ACC112 (cell line): ENCODE measurements around the gene OTOP2.

Source experiments
- H2AFZ ChIP-seq: fragments of 200-600 bp; sonication (generic); one replicate; pipeline ENCODE4 v1.6.0; 2017; ENCODE audit warnings: antibody characterized with exemption, low read length; ENCODE audit not compliant: unreplicated experiment
- H3K27ac ChIP-seq: fragments of 200-600 bp; sonication (generic); 2 replicates; pipeline ENCODE4 v1.5.1; 2014; ENCODE audit warnings: low read depth, mild to moderate bottlenecking, antibody characterized with exemption, low read length, moderate library complexity
- H3K27me3 ChIP-seq: fragments of 200-600 bp; sonication (generic); 2 replicates; pipeline ENCODE4 v1.6.1; 2014; ENCODE audit warnings: mild to moderate bottlenecking, antibody characterized with exemption, low read length, moderate library complexity, mixed read lengths; ENCODE audit not compliant: insufficient read depth
- H3K36me3 ChIP-seq: fragments of 200-600 bp; sonication (generic); 2 replicates; pipeline ENCODE4 v1.6.1; 2016; ENCODE audit warnings: mild to moderate bottlenecking, antibody characterized with exemption, low read length, moderate library complexity, mixed read lengths; ENCODE audit not compliant: insufficient read depth
- H3K4me1 ChIP-seq: fragments of 200-600 bp; sonication (generic); one replicate; pipeline ENCODE4 v1.6.1; 2016; ENCODE audit warnings: low read length, mixed read lengths; ENCODE audit not compliant: insufficient read depth, unreplicated experiment, control insufficient read depth
- H3K4me3 ChIP-seq: fragments of 200-600 bp; sonication (generic); 2 replicates; pipeline ENCODE4 v1.5.1; 2014; ENCODE audit warnings: mild to moderate bottlenecking, low read depth, low read length
- H3K79me2 ChIP-seq: fragments of 200-600 bp; sonication (generic); one replicate; pipeline ENCODE4 v1.6.0; 2016; ENCODE audit warnings: low read length; ENCODE audit not compliant: control insufficient read depth, unreplicated experiment, insufficient read depth

The OTOP2 gene

DNA sequence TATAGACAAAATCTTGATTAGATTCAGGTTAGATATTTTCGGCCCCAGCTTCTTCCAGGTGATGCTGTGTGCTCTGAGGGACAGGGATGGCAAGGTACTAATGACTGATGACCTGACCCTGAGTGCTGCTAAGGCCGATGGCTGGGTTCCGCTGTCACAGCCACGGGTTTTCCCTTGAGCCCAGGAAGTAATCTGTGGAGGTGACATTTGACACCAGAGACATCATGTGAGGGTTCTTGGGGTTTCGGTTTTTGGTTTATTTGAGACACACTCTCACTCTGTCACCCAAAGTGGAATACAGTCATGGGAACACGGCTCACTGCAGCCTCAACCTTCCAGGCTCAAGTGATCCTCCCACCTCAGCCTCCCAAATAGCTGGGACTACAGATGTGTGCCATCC is 21.5 kb downstream of the OTOP2 start:
- Histone ChIP-seq H2AFZ (no peak overlapping the region), H3K4me3 (no peak overlapping the region), H3K27me3 (peaks cover 70% of the 10 kb centered on the region), H3K79me2 (no peaks in the 10 kb centered on the region), H3K36me3 (no peaks in the 10 kb centered on the region), H3K4me1 (no peaks in the 10 kb centered on the region), H3K27ac (no peak overlapping the region)

DNA sequence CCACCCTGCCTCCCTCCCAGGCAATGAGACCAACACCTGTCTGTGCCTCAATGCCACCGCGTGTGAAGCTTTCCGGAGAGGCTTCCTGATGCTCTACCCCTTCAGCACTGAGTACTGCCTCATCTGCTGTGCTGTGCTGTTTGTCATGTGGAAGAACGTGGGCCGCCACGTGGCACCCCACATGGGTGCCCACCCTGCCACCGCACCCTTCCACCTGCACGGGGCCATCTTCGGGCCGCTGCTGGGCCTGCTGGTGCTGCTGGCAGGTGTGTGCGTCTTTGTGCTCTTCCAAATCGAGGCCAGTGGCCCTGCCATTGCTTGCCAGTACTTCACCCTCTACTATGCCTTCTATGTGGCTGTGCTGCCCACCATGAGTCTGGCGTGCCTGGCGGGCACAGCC is 22.6 kb downstream of the OTOP2 start:
- Histone ChIP-seq H3K4me1 (no peaks in the 10 kb centered on the region), H3K4me3 (no peak overlapping the region), H3K27me3 (peaks cover 71% of the 10 kb centered on the region), H3K79me2 (no peaks in the 10 kb centered on the region), H2AFZ (no peak overlapping the region), H3K27ac (no peak overlapping the region), H3K36me3 (no peaks in the 10 kb centered on the region)

DNA sequence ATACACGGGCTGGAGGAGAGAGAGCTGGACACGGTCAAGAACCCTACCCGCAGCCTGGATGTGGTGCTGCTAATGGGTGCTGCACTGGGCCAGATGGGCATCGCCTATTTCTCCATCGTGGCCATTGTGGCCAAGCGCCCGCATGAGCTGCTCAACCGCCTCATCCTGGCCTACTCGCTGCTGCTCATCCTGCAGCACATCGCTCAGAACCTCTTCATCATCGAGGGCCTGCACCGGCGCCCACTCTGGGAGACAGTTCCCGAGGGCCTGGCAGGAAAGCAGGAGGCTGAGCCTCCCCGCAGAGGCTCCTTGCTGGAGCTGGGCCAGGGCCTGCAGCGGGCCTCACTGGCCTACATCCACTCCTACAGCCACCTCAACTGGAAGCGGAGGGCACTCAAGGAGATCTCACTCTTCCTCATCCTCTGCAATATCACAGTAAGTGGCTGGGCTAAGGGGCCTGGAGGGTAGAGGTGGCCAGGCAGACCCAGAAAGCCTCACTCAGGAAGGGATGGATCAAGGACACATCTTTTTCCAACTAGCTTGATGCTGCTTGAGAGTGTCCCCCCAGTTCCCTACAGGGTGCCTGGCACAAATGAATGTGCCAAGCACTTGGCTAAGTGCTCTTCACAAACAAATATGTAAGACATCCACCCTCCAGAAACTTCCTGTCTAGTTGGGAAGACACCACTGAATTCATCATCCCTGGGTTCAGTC is 23.1 kb downstream of the OTOP2 start:
- H3K27me3 ChIP-seq, result peaks cover 67% of the 10 kb centered on the region
- no peaks in the 10 kb centered on the region for H3K4me1 ChIP-seq

DNA sequence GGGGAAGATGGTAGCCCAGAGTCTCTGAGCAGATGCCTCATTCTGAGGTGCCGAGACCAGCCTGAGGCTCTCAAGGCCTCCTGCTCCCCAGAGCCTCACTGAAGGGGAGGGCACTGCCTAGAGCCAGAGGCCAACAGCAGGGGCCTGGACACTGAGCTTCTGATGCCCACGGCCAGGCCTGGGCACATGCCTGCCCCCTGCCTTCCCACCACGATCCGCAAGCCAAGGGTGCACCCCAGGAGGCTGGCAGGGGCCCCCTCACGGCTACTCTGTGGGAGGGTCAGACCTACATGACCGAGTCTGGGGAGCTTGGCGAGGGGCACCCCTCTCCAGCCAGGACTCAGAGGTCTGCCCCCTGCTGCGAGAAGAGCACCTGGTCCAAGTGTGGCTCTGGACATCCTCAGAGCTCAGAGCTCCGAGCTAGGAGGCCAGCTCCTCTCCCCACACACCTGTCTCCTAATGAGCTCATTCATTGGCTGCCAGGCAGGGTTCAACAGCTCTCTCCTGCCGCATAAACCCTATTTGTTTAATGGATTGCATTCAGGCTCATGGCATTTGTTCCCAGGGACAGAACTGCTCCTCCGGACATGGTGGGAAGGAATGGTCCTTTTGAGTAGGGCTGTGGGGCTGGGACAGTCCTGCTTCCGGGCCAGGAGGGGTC is 25.5 kb downstream of the OTOP2 start:
- H3K4me3 ChIP-seq, result no peak overlapping the region
- no peak overlapping the region for H3K27ac ChIP-seq
- H2AFZ ChIP-seq, result no peak overlapping the region
- H3K4me1 ChIP-seq, result no peaks in the 10 kb centered on the region
- H3K27me3 ChIP-seq, result peaks cover 50% of the 10 kb centered on the region
- H3K36me3 ChIP-seq, result no peaks in the 10 kb centered on the region
- H3K79me2 ChIP-seq, result no peaks in the 10 kb centered on the region

More for the DNA sequence above, 23.1 kb downstream of the OTOP2 start:
- Histone ChIP-seq H3K36me3 (no peaks in the 10 kb centered on the region), H3K4me3 (no peak overlapping the region), H2AFZ (no peak overlapping the region), H3K27ac (no peak overlapping the region), H3K79me2 (no peaks in the 10 kb centered on the region)

DNA sequence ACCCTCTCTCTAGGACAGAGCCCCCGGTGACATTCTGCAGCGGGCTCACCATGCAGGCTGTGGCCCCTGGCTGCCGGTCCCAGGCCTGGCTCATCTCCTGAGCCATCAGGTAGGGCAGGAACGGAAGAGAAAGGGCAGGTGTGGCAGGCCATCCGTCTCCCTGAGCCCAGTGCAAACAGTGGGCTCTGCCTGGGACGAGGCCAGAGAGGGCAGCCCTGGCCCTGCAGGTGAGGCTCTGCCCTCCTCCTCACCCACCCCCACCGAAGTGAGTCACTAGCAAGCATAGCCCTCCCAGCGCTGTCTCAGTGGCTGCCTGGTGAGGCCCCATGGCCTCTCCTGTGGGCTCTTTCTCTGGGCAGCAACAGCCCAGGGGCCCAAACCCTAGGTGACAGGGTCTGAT is 26.1 kb downstream of the OTOP2 start:
- Histone ChIP-seq H3K27me3 (peaks cover 47% of the 10 kb centered on the region), H3K79me2 (no peaks in the 10 kb centered on the region), H3K4me3 (no peak overlapping the region), H2AFZ (no peak overlapping the region), H3K27ac (no peak overlapping the region), H3K36me3 (no peaks in the 10 kb centered on the region), H3K4me1 (no peaks in the 10 kb centered on the region)

DNA sequence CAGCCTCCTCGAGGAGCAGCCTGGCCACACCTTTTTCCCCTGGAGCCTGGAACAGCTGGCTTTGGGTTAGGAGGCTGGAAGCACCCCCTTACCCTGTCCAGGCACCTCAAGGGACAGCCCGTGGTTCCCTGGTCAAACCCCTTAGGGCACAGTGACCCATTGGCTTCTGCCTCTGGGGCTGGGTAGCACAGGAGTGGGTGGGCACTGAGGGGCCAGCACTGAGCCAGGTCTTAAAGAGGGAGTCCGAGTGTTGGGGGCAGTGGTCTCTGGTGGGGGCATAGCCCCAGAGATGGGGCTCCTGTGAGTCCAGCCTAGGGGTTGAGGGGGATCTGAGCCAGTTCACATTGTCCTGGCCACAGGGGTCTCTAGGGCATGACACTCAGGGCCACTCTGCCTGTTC is 27.0 kb downstream of the OTOP2 start:
- Histone ChIP-seq H3K4me3 (no peak overlapping the region), H3K27me3 (peaks cover 41% of the 10 kb centered on the region), H3K79me2 (no peaks in the 10 kb centered on the region), H3K36me3 (no peaks in the 10 kb centered on the region), H3K27ac (no peak overlapping the region), H2AFZ (no peak overlapping the region), H3K4me1 (no peaks in the 10 kb centered on the region)

DNA sequence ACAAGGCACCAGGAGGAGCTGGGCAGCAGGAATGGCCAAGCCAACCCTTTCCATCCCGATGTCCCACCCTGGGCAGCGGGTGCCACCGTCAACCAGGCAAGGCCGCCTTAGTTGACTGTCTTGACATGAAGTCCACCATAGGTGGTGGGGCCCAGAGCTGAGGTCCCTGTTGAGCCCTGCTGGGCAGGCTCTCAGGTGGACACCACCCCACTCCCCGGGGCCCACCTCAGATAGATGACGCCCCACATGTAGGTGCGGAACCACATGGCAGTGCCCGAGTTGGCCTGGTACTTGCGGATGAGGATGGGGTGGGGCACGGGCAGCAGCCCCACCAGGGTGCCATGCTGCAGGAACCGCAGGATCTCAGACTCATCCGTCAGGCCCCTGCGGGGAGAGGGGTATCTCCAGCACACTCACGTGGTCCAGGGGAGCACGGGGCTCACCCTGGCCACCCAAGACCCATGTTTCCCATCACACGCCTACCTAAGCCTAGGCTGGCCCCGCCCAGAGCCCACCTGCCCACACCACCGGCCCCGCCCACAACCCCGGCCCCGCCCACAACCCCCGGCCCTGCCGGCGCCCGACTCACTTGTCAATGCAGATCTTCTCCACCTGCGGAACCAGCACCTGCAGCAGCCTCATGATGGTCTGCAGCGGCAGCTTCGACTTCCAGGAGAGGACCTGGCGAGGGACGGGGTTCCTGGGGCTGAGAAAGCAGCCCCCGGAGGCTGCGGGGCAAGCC is 27.8 kb downstream of the OTOP2 start:
- Histone ChIP-seq H3K36me3 (no peaks in the 10 kb centered on the region), H3K4me1 (no peaks in the 10 kb centered on the region), H2AFZ (no peak overlapping the region), H3K79me2 (no peaks in the 10 kb centered on the region), H3K4me3 (no peak overlapping the region), H3K27ac (no peak overlapping the region), H3K27me3 (peaks cover 36% of the 10 kb centered on the region)

DNA sequence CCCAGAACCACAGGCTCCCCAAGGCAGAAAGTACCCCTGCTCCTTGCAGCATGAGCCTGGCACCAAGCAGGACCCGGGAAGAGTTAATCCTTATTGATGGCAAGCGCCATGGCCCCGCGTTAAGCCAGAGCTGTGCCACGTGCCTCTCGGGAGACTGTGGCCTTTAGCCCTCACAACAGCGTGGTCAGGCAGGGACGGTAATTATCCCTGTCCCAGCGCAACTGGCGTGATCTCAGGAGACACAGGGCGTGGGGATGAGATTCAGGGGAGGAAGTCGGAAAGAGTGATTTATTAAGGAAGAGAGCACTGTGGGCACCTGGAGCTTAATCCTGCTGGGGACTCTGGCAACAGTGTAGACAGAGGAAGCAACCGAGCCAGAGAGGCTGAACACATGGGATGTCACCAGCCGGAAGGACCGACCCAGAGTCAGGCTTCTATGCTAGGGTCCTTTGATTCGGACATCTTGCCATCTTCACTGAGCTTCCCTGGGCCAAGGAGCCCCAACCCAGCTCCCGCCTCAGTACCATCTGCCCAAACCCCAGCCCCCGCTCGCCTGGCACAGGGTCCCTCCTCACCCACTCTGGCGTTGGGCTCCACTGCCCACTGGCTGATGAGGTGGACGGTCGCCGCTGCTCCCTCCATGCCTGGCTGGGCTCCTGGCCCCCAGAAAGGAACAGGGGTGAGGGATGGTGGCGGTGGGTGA is 28.5 kb downstream of the OTOP2 start:
- Histone ChIP-seq H2AFZ (no peak overlapping the region), H3K27me3 (peaks cover 29% of the 10 kb centered on the region), H3K4me1 (no peaks in the 10 kb centered on the region), H3K36me3 (no peaks in the 10 kb centered on the region), H3K79me2 (no peaks in the 10 kb centered on the region), H3K4me3 (no peak overlapping the region), H3K27ac (no peak overlapping the region)

DNA sequence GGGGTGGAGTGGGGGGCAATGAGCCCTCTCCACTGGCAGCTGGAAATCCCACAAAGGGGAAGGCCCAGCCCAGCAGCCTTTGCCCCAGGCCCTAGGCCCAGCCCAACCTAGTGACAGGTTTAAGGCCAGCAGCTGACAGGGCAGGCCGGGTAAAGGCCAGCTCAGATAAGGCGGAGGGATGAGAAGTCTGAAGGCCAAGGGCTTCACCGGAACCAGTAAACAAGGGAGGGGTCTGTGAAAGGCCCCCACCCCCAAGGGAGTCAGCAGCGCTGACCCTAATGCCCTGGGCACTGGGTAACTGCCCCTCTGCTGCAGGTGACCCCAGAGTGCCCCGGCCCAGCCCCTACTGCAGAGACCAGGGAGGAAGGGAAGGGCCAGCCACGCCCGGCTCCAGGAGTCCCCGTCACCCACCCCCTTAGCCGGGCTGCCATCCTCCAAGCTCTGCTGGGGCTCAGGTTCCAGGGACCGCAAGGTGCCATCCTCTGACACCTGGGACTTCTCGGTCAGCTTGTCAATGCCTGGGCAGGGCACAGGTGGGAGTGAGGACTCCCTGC is 29.1 kb downstream of the OTOP2 start:
- H3K27ac ChIP-seq, result no peak overlapping the region
- no peaks in the 10 kb centered on the region for H3K4me1 ChIP-seq
- no peak overlapping the region for H3K4me3 ChIP-seq
- no peaks in the 10 kb centered on the region for H3K79me2 ChIP-seq
- H2AFZ ChIP-seq, result no peak overlapping the region
- no peaks in the 10 kb centered on the region for H3K36me3 ChIP-seq
- peaks cover 25% of the 10 kb centered on the region for H3K27me3 ChIP-seq

DNA sequence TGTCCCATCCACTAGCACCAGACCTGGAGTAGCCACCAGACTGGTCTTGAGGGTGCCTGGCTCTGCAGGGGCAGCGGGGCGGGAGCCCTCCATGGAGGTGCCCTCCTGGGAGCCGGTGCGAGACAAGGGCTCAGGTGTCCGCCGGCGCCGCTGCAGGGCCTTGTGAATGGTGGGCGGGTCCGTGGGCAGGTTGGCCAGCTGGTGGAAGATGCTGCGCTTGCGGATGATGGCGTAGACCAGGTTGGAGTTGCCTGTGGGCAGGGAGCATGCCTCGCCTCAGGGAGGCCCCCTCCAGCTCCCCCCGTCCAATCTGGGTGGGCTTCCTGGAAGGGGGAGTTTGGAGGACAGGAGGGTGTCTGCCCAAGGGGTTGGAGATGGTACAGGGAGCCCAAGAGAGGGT is 30.0 kb downstream of the OTOP2 start:
- Histone ChIP-seq H2AFZ (no peak overlapping the region), H3K27ac (no peak overlapping the region), H3K79me2 (no peaks in the 10 kb centered on the region), H3K4me3 (no peak overlapping the region), H3K27me3 (peaks cover 25% of the 10 kb centered on the region), H3K36me3 (no peaks in the 10 kb centered on the region), H3K4me1 (no peaks in the 10 kb centered on the region)
